Muscle of leg (tissue), 11 donors: ENCODE data around the gene FAM120B. TPM values are rescaled to one million over a fixed set of nuclear protein-coding genes. Genes with fewer than 3 reads are reported as not detected.

Experiments
- DNase-seq: peaks from one replicate; pipeline ENCODE4 v3.0.0; 2013
- H3K27ac ChIP-seq: one replicate; pipeline ENCODE4 v1.5.1; 2013; ENCODE audit warnings: mild to moderate bottlenecking, low read length, control low read depth
- H3K27me3 ChIP-seq: one replicate; pipeline ENCODE4 v1.6.1; 2013; ENCODE audit warnings: low read length; ENCODE audit not compliant: control insufficient read depth, insufficient read depth
- H3K36me3 ChIP-seq: one replicate; pipeline ENCODE4 v1.6.1; 2013; ENCODE audit warnings: low read length; ENCODE audit not compliant: control insufficient read depth, insufficient read depth
- H3K4me1 ChIP-seq: one replicate; pipeline ENCODE4 v1.6.1; 2013; ENCODE audit warnings: low read length; ENCODE audit not compliant: control insufficient read depth, insufficient read depth
- H3K4me3 ChIP-seq: one replicate; pipeline ENCODE4 v1.5.1; 2013; ENCODE audit warnings: low read length, control low read depth
- H3K9me3 ChIP-seq: replicated peaks from 2 replicates; pipeline ENCODE4 v1.6.1; 2013; ENCODE audit warnings: low read depth, low read length; ENCODE audit not compliant: control insufficient read depth
- WGBS: methylation state at CpG from one replicate; pipeline ENCODE4 v1.1.5; 2013; ENCODE audit warnings: missing lambda C conversion rate; ENCODE audit not compliant: insufficient coverage; 5-methylcytosine and 5-hydroxymethylcytosine counted together
- polyA plus RNA-seq, 8 donors: library from polyadenylated mRNA; unstranded; fragments of 120-200 nt; gene quantifications; one replicate each; pipeline versions ENCODE4 v1.2.1 to v1.2.3, GENCODE V29; 2013; ENCODE audit warnings: inconsistent platforms in 1 of 8, low replicate concordance in 1 of 8; ENCODE audit not compliant: insufficient read length in 8 of 8, insufficient read depth in 1 of 8
- total RNA-seq: library from RNA; stranded (reverse); fragments of 120-200 nt; gene quantifications from one replicate; pipeline ENCODE4 v1.2.4, GENCODE V29; 2013

FAM120B gene
- total and polyA plus RNA-seq, 9 donors = 19.6 to 29.7 (median 24.7) TPM

DNA sequence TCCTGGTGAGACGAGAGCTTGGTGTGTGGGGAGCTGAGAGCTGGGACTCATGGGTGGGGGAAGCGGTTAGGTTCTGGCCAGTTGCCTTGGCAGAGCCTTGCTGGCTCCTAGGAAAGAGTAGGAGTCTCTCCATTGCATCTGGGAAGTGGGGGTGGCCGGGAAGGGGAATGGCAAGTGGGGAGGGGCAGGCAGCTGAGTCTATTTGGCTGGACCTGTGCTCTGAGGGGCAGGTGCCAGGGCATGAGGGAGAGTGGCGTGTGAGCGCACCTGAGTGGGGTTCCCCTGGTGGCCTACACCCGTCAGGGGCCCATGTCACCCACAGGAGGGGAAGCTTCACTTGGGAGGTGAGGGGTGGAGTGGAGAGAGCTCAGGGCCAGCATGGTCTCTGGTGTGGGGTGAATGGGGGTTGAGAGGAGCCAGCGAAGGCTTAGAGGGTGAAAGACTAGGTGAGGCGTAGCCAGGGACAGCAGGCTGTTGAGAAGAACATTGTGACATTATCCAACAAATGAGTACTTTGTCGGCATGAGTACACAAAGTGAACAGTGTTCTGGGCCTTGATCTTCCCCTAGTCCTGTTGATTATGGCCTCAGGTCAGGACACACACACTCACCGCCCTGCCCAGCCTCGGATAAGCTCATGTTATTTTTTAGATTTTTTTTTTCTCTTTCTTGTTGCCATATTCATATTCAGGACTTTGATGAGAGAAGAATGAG is 59.8 kb downstream of the FAM120B start:
- H3K9me3 ChIP-seq = no peaks in the 10 kb centered on the region
- peaks cover 19% of the 10 kb centered on the region for H3K36me3 ChIP-seq
- WGBS = 73% methylated on average over 9 of the region's 11 CpGs
- peak; percentile 39 for DNase-seq
- no peak overlapping the region for H3K4me3 ChIP-seq
- no peaks in the 10 kb centered on the region for H3K27me3 ChIP-seq
- peaks cover 39% of the 10 kb centered on the region for H3K4me1 ChIP-seq
- H3K27ac ChIP-seq = peak overlapping the region; percentile 88

- peak overlapping the region; percentile 88 for H3K27ac ChIP-seq
- H3K4me1 ChIP-seq = peaks cover 39% of the 10 kb centered on the region
- no peaks in the 10 kb centered on the region for H3K27me3 ChIP-seq
- 22% methylated on average over 8 of the region's 10 CpGs for WGBS
- DNase-seq = peak; percentile 80
- H3K9me3 ChIP-seq = no peaks in the 10 kb centered on the region
- no peak overlapping the region for H3K4me3 ChIP-seq
- H3K36me3 ChIP-seq = peaks cover 16% of the 10 kb centered on the region
These were observed 60.7 kb downstream of the FAM120B start for GRCh38 chr6:170367241-170367640.

DNA sequence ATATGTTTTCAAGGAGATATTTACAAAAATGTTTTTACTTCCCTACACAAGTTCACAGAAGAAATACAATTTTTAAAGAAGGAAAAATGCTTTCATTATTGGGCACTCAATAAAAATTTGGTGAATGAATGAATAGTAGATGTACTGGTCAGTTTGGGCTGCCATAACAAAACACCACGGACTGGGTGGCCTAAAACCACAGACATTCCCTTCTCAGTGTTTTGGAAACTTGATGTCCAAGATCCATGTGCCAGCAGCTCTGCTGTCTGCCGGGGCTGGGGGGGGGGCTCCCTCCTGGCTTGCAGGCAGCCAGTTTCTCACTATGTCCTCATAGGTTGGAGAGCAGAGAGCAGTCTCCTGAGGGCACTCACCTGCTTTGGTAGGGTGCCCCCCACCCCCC is 62.0 kb downstream of the FAM120B start:
- H3K27me3 ChIP-seq = no peaks in the 10 kb centered on the region
- no peak overlapping the region for H3K27ac ChIP-seq
- H3K4me3 ChIP-seq = no peak overlapping the region
- H3K4me1 ChIP-seq = peaks cover 39% of the 10 kb centered on the region
- H3K9me3 ChIP-seq = no peaks in the 10 kb centered on the region
- peaks cover 17% of the 10 kb centered on the region for H3K36me3 ChIP-seq
- no peak for DNase-seq
- WGBS = 83% methylated on average over 1 of the region's 2 CpGs

DNA sequence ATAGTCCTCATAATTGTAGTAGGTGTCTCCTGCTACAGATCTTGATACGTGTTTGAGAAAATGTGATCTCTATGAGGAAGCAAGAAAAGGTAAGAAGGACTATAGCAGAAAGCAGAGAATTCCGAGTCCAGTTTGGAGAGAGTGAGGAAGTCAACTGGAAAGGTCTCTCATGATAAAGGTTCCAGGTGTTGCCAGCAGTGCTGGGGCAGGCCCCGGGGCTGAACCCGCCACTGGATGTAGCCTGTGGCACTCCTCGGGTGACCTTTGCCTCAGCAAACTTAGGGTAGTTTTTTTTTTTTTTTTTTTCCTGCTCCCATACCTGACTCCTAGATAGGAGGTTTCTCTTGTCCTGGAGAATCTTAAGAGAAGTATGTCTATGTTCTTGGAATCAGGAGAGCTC is 62.8 kb downstream of the FAM120B start:
- WGBS = 100% methylated on average over 2 of the region's 5 CpGs
- peaks cover 15% of the 10 kb centered on the region for H3K36me3 ChIP-seq
- peaks cover 33% of the 10 kb centered on the region for H3K4me1 ChIP-seq

GRCh38 chr6:170370416-170370815 is 63.9 kb downstream of the FAM120B start:
- 88% methylated on average over 4 of the region's 6 CpGs for WGBS
- Histone ChIP-seq H3K27me3 (no peaks in the 10 kb centered on the region), H3K4me1 (peaks cover 23% of the 10 kb centered on the region), H3K4me3 (no peak overlapping the region), H3K36me3 (peaks cover 18% of the 10 kb centered on the region), H3K27ac (no peak overlapping the region), H3K9me3 (no peaks in the 10 kb centered on the region)
- no peak for DNase-seq

More for the DNA sequence above, 62.8 kb downstream of the FAM120B start:
- H3K9me3 ChIP-seq = no peaks in the 10 kb centered on the region
- H3K4me3 ChIP-seq = no peak overlapping the region
- no peaks in the 10 kb centered on the region for H3K27me3 ChIP-seq
- DNase-seq = no peak
- H3K27ac ChIP-seq = no peak overlapping the region

DNA sequence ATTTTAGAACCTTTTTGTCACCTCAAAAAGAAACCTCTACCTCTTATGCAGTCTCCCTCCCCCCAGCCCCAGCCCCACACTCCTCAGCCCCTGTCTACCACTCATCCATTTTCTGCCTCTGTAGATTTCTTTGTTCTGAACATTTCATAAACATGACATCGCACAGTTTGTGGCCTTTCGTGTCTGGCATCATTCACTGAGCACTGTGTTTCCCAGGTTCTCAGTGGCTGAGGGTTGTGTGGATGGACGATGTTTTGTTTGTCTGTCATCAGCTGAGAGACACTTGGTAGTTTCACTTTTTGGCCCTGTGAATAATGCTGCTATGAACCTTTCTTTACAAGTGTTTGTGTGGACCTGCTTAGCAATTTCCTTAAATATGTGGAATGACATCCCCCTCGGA is 64.5 kb downstream of the FAM120B start:
- WGBS = 83% methylated on average over 1 of the region's 4 CpGs
- Histone ChIP-seq H3K4me1 (peaks cover 17% of the 10 kb centered on the region), H3K27me3 (no peaks in the 10 kb centered on the region), H3K36me3 (peaks cover 20% of the 10 kb centered on the region), H3K9me3 (no peaks in the 10 kb centered on the region), H3K27ac (no peak overlapping the region), H3K4me3 (no peak overlapping the region)
- no peak for DNase-seq

DNA sequence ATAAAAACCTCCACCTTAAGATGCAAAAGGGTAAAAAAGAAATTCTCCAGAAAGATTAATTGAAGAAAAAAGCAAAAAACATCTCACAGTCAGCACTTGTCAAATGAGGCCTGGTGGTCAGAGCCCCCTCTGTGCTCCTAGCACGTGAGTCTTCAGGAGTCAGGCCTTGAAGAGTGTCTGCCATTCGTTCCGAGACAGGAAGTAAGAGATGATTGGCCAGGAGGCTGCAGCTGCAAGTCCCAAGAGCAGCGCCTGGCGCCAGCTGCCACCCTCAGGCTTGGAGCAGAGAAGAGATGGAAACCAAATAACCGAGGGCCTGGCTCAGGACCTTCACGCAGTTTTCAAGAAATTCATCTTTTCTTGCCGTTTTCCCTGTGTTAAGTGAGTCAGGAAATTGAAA is 65.0 kb downstream of the FAM120B start:
- DNase-seq = peak; percentile 61
- H3K27me3 ChIP-seq = no peaks in the 10 kb centered on the region
- H3K27ac ChIP-seq = no peak overlapping the region
- peaks cover 12% of the 10 kb centered on the region for H3K4me1 ChIP-seq
- H3K4me3 ChIP-seq = no peak overlapping the region
- 47% methylated on average over 5 of the region's 8 CpGs for WGBS
- H3K9me3 ChIP-seq = no peaks in the 10 kb centered on the region
- H3K36me3 ChIP-seq = peaks cover 22% of the 10 kb centered on the region

GRCh38 chr6:170372380-170373325 is 66.1 kb downstream of the FAM120B start:
- H3K27ac ChIP-seq = no peak overlapping the region
- peaks cover 4% of the 10 kb centered on the region for H3K4me1 ChIP-seq
- H3K36me3 ChIP-seq = peaks cover 23% of the 10 kb centered on the region
- no peak for DNase-seq
- no peak overlapping the region for H3K4me3 ChIP-seq
- WGBS = 83% methylated on average over 1 of the region's 11 CpGs
- no peaks in the 10 kb centered on the region for H3K27me3 ChIP-seq
- H3K9me3 ChIP-seq = no peaks in the 10 kb centered on the region

GRCh38 chr6:170374571-170375444 is 68.2 kb downstream of the FAM120B start:
- WGBS = no CpG with 5 or more reads among the region's 11 CpGs

More at GRCh38 chr6:170374571-170375444, 68.2 kb downstream of the FAM120B start:
- Histone ChIP-seq H3K36me3 (peaks cover 20% of the 10 kb centered on the region), H3K9me3 (no peaks in the 10 kb centered on the region), H3K27me3 (no peaks in the 10 kb centered on the region), H3K27ac (no peak overlapping the region), H3K4me3 (no peak overlapping the region), H3K4me1 (no peaks in the 10 kb centered on the region)
- DNase-seq = peak; percentile 24
